ENCODE measurements around the gene FAM210B.
A peak's percentile ranks its signal among the peaks of the same experiment; 100 is the strongest.

GRCh38 chr20:56358600-56359211 is at the start of gene FAM210B:
- TF ChIP-seq CTCF (IDR thresholded peaks at IDR 0.05) (no peak), POLR2AphosphoS5 (IDR thresholded peaks at IDR 0.05) (peak; percentile 18 to 73), EP300 (IDR thresholded peaks at IDR 0.05) (no peak)

Data from upper lobe of left lung (tissue), 4 donors.